Activated CD8-positive, alpha-beta memory T cell treated with anti-CD3 and anti-CD28 coated beads for 36 hours (primary cell): Measurements from ENCODE around the gene XYLT1. TPM values are rescaled to one million over a fixed set of nuclear protein-coding genes. Genes with fewer than 3 reads are reported as not detected.
"Not testable (repeated sequence)": the region's sequence is repeated elsewhere in the genome, so short reads cannot be mapped to it uniquely, and the experiment has no call there.

ENCODE experiments used
- CTCF ChIA-PET: fragments of 350-600 bp; sonication (Branson Sonifier 250); formaldehyde crosslinking; loops from one replicate; lab custom pipeline; 2021; ENCODE audit warnings: antibody characterized with exemption; lab: Charles Lee
- POLR2A ChIA-PET: fragments of 350-600 bp; sonication (Branson Sonifier 250); formaldehyde crosslinking; loops from one replicate; lab custom pipeline; 2021; ENCODE audit warnings: antibody characterized with exemption; lab: Charles Lee
- total RNA-seq, 2 experiments: library from RNA; stranded (reverse); gene quantifications; one replicate each; pipeline ENCODE4 v1.2.3, GENCODE V29; 2021

Gene XYLT1, protein sequence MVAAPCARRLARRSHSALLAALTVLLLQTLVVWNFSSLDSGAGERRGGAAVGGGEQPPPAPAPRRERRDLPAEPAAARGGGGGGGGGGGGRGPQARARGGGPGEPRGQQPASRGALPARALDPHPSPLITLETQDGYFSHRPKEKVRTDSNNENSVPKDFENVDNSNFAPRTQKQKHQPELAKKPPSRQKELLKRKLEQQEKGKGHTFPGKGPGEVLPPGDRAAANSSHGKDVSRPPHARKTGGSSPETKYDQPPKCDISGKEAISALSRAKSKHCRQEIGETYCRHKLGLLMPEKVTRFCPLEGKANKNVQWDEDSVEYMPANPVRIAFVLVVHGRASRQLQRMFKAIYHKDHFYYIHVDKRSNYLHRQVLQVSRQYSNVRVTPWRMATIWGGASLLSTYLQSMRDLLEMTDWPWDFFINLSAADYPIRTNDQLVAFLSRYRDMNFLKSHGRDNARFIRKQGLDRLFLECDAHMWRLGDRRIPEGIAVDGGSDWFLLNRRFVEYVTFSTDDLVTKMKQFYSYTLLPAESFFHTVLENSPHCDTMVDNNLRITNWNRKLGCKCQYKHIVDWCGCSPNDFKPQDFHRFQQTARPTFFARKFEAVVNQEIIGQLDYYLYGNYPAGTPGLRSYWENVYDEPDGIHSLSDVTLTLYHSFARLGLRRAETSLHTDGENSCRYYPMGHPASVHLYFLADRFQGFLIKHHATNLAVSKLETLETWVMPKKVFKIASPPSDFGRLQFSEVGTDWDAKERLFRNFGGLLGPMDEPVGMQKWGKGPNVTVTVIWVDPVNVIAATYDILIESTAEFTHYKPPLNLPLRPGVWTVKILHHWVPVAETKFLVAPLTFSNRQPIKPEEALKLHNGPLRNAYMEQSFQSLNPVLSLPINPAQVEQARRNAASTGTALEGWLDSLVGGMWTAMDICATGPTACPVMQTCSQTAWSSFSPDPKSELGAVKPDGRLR
- total RNA-seq = 1 to 10 TPM; 4.9 to 5.2 TPM

DNA sequence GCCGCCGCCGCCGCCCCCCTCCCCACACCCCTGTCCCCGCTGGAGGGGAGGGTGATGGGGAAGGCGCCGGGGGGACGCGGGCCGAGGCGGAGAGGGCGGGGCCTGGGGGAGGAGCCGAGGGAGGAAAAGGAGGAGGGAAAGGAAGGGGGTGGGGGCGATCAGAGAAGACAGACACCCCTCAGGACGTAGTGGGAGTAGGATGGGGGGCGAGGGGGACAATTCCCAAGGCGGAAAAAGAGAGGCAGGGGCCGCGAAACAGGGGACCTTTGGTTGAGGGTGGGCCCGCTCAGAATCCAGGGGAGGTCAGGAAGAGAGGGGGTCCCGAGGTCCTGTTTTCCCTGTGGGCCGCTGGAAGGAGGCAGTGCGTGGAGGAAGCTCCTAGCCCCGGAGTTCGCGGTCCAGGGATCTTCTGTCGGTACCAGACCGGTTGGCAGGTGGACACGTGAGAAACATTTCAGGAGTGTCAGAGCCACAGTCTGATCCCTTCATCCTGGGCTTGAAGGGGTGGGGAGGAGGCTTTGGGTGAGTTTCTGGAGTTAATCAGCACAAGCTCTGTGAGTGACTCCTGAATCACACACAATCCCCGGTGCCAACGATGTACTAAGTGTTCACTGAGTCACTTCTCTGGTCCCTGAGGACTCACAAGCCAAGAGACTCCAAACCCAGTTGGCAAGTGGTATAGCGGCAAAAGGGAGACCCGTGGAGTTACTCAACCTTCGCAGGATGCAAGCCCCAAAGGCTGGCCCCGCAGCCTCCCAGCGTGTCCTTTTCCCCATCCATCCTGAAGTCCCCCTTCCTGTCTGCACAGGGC is at the start of gene XYLT1:
Gene XYLT1 (minus strand): TSS at position 53 of the 811 bp plus-strand sequence. CDS start 164 bp downstream, outside the sequence.
- CTCF ChIA-PET = no interaction called here
- POLR2A ChIA-PET = no interaction called here

DNA sequence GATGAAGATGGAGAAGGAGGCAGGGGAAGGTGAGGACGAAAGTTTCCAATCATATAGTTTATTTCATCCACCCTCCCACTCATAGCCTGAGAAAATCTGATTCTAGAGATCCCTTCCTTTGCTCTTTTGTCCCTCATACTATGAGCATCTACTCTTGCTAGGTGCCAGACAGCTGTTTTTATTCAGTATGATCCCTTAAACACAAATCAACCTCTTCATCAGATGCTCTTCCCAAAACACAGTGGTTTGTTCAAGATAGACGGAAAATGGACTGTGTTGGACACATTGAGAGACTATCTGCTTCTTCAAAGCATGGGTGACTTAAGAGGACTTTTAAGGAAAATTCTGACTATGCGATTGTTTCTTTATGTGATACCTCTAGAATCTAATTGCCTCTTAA is 49.4 kb upstream of the XYLT1 start:
- POLR2A ChIA-PET = no interaction called here
- CTCF ChIA-PET = no interaction called here

DNA sequence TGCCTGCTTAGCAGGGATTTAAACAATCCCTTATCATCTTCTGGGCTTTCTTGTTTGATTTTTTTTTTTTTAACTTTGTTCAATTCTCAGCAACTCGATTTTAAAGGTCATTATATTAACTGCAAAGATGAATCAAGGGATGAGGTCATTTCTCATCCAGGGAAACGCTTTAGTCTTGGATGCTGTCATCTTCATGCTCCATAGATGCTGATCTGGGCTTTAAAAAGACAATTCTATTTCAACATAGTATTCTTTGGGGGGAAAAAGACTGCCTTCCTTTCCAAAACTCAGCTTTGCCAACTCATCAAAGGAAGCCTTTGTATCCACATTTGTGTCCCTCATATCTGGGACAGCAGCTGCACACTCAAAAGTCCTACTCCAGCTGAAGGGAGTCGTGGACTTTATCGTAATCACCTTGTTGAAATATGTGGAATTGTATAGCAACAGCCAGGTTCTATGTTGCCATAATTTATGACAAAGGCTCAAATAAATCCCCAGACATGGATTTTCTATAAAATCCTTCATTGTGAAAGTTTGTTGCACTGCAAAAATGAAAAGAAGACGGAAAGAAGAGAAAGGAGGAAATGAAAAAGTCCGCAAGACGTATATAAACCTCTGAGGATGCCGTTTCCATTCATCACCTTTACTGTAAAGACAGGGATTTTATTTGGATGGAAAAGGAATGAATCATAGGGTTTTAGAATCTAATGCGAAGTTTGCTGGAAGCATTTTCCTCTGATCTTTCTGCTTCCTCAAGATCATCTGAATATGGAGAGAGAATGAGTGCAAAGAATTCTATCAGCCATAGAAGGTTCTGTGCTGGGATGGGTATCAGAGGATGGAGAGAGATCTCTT is 48.6 kb upstream of the XYLT1 start:
- ChIA-PET POLR2A (no interaction called here), CTCF (no interaction called here)

DNA sequence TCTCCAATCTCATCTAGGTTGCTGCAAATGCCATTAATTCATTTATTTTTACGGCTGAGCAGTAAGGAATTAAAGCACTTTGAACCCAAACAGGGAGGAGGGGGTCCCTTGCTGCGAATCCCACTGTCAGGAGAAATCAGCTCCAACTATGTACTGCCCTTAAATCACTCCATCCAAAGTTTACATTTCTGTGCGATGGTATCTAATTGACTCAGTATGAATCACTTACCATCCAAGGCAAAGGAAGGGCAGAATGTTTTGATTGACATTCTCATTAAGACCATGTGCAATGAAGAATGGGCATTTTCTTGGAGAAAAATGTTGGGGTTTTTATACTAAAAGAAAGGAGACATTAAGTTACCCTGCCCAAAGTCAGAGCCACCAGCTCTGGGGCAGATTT is 47.7 kb upstream of the XYLT1 start:
- CTCF ChIA-PET = no interaction called here
- POLR2A ChIA-PET = no interaction called here

DNA sequence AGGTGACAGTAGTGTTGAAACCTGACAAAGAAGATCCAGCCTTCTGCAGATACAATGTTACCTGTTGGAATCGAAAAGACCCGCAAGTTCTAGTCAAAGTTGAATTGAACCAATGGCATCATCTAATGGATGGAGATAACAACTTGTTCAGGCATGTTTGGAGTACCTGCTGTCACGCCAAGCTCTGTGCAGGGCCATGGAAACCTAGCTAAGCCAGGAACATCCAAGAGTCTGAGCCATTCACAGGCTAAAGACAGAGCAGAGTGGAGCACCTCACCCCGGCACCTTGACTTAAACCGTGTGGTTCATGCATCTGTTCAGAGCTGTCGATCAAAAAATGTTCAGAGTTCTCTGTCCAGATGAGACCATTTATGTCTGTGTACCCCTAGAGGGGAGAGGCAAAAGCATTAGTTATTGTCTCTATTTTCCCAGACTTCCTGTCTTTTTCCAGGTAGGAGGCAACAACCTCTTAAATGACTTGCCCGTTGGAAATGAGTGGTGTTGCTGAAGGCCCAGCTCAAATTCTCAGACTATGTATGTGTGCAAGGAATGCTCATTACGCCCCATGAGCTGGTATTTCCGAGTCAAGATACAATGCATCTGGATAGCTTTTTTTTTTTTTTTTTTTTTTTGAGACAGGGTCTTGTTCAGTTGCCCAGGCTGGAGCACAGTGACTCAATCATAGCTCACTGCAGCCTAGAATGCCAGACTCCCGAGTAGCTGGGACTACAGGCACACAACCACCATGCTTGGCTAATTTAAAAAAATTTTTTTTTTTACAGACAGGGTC is 44.9 kb upstream of the XYLT1 start:
- POLR2A ChIA-PET = interaction anchor here (0.6 kb wide), 1 partner anchor 415 kb away, joined by 5 read pairs; no protein-coding TSS in a partner anchor
- CTCF ChIA-PET = no interaction called here

DNA sequence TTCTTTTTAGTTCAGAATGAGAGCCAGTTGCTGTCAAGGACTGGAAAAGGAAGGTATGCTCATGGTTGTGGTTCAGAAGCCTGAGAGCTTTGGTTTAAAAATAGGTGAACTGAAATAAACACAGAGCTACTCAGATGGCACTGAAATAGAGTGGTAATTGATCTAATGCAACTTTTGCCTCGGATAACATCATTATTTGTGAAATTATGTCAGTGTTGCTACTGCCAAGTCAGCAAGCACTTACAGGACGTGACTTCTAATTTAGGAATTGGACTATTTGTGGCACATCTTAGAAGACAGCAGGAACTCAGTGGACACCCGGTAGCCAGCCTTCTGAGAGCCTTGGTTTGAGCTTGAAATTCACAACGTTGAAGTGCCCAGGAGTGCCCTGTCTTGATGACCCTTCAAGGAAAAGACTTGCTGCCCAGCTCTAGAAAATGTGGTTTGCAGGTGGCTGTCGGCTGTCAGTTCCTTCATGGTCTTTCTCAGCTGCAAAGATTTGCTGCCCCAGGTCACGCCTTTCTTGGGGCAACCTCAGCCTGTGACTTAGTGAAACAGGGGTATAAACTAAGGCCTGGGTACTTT is 42.0 kb upstream of the XYLT1 start:
- CTCF ChIA-PET = no interaction called here

DNA sequence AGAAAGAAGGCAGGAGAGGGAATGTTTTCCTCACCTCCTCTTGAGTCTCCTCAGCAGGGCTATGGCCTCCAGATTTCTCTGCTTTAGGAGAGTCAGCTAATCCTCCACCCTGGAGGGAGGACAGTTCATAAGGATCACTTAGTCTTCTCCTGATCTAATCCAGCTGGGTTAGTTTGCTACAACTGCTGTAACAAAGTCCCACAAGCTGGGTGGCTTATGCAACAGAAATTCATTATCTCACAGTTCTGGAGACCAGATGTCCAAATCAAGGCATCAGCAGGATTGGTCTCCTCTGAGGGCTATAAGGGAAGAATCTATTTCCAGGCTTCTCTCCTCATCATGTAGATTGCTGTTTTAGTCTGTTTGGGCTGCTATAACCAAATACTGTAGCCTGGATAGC is 40.6 kb upstream of the XYLT1 start:
- ChIA-PET POLR2A (no interaction called here), CTCF (no interaction called here)

More for the DNA sequence above, 42.0 kb upstream of the XYLT1 start:
- POLR2A ChIA-PET = no interaction called here

DNA sequence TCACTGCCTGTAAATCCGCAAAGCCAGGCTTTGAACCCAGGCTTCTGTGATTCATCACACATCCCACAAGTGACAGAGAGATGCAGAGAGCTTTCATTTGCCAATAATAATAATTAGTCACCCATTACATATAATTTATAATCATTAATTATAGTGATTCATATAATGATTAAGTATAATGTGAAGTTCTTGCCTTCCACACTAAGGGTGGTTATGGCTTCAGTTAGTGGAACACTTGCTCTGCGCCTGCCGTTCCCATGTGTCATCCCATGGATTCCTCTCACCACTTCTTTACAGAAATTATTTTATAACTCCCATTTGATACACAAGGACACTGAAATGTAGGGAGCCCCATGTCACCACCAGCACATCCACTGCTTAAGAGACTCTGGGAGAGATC is 39.8 kb upstream of the XYLT1 start:
- ChIA-PET POLR2A (no interaction called here), CTCF (no interaction called here)

DNA sequence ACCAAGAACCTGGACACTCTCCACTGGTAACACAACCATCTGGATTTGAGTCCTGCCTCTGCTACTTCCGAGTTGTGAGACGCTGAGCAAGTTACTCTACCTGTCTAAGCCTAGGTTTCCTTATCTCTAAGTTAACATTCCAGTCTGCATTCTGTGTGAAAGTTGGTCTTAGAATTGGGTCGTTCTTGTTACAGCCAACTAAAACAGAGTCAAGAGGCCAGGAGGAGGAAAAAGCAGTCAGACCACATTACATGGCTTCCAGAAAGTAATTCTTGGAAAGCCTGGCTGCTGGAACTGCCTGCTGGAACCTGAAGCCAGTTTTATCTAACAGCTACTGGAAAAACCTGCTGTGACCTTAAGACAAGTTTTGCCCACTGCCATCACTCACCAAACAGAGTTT is 38.4 kb upstream of the XYLT1 start:
- ChIA-PET CTCF (no interaction called here), POLR2A (no interaction called here)

DNA sequence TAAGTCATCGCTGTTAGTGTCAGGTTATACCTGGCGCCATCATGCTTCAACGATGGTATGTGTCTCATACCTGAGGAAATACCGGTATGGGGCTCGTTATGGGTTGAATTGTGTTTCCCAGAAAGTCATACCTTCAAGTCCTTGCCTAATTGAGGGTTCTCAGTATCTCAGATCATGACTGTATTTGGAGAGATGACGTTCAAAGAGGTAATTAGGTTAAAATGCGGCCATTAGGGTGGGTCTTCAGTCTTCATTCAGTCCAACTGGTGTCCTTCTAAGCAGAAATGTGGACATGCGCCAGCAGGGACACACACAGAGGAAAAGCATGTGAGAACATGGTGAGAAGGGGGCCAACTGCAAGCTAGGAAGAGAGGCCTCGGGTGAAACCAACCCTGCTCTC is 37.5 kb upstream of the XYLT1 start:
- ChIA-PET POLR2A (no interaction called here), CTCF (no interaction called here)

DNA sequence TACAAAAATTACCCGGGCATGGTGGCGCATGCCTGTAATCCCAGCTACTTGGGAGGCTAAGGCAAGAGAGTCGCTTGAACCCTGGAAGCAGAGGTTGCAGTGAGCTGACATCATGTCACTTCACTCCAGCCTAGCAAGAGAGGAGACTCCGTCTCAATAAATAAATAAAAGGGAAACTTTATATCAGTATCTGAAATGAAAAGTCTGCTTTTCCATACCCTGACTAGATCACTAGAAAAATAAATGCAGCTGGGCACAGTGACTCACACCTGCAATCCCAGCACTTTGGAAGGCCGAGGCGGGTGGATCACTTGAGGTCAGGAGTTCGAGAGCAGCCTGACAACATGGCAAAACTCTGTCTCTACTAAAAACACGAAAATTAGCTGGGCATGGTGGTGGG is 36.8 kb upstream of the XYLT1 start:
- CTCF ChIA-PET, POLR2A ChIA-PET: not testable (repeated sequence)

DNA sequence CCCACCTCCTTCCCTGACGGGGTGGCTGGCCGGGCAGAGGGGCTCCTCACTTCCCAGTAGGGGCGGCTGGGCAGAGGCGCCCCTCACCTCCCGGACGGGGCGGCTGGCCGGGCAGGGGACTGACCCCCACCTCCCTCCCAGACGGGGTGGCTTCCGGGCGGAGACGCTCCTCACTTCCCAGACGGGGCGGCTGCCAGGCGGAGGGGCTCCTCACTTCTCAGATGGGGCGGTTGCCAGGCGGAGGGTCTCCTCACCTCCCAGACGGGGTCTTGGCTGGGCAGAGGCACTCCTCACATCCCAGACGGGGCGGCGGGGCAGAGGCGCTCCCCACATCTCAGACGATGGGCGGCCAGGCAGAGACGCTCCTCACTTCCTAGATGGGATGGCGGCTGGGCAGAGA is 35.1 kb upstream of the XYLT1 start:
- POLR2A ChIA-PET, CTCF ChIA-PET: not testable (repeated sequence)

DNA sequence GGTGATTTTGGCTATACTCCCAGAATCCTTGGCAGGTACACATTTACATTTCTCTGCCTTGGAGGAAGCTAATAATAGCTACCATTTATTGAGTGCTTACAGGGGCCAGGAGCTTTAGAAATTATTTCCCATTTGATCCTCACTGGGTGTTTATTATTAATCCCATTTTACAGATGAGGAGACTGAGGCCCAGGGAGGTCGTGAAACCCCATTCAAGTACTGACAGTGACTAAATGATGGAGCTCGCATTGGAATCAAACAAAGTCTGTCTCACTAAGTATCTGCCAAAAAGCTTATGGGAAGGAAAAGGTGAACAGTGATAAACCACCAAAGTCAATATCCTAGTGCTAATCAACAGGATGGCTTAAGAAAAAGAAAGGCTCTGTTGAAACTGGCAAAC is 33.3 kb upstream of the XYLT1 start:
- ChIA-PET CTCF (no interaction called here), POLR2A (no interaction called here)

DNA sequence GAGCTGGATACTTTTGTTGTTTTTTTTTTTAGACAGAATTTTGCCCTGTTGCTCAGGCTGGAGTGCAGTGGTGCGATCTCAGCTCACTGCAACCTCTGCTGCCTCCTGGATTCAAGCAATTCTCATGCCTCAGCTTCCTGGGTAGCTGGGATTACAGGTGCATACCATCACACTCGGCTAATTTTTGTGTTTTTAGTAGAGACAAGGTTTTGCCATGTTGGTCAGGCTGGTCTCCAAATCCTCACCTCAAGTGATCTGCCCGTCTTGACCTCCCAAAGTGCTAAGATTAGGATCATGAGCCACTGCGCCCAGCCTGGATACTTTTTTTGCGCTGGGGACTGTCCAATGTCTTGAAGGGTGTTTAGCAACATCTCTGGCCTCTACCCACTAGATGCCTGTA is 32.6 kb upstream of the XYLT1 start:
- ChIA-PET POLR2A (no interaction called here), CTCF (no interaction called here)

DNA sequence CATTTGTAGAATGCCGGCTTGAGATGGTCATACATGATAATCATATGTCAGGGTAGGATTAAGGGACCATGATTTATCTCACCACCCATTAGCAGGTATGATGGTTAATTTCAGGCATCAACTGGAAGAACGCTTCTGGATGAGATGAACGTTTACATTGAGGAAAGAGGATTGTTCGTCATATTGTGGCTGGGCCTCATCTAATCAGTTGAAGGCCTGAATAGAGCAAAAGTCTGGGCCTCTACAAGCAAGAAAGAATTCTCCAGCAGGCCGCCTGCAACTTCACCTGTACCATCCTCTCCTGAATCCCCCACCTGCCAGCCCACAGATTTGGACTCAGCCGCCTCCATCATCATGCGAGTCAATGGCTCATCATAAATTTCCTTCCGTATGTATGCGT is 30.6 kb upstream of the XYLT1 start:
- POLR2A ChIA-PET = no interaction called here

DNA sequence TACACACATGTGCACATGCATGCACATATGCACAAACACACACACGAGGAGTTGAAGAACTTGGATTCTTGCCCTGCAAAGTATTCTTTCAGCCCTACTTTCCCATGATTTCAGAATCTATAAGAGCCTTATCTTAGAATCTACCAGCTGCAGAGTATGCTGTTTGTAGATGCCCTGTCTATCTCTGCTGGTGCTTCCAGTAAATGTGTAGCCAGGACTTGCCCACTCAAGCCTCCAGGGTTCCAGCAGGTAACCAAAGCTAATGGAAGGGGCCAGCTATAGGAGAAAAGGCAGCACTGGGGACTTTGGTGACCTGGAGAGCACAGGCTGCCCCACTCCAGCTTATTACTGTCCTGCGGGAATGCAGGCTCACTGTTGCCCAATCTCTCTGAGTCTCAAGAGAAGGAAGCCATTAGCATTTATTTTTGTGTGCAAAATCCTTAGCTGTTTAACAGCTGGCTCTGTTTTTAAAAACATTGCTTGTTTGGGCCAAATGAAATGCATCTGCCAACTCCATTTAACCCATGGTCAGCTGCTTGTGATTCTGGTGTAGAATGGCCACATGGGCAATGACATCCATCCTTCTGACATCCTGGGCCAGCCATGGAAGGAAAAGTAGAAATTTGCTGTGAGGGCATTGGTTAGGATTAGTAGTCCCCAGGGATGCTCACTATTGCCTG is 28.6 kb upstream of the XYLT1 start:
- POLR2A ChIA-PET = no interaction called here
- CTCF ChIA-PET = no interaction called here

More for the DNA sequence above, 30.6 kb upstream of the XYLT1 start:
- CTCF ChIA-PET = no interaction called here

DNA sequence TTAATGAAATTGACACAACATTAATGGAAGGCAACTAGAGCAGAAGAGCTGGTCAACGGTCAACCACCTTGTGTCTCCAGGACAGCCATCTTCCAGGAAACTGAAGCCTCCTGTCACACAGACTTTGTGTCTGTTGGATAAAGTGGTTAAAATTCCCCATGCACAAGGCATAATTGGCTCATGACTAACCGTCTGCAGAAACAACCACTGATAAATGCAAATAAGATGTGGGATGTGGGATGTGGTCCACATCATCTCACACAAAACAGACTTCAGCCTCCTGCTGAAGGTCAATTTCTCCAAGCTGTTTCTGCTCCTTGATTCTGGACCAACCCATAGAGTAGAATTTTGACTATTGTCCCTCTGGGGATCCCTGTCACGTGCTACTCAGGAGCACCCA is 26.9 kb upstream of the XYLT1 start:
- ChIA-PET POLR2A (no interaction called here), CTCF (interaction anchor here (0.7 to 0.8 kb wide), 2 partner anchors 18 to 349 kb away, joined by 3 read pairs; no protein-coding TSS in a partner anchor)
